Neural progenitor cell (in vitro differentiated cells): Measurements from ENCODE around the gene BPIFB2. TPM values are rescaled to one million over a fixed set of nuclear protein-coding genes. Genes with fewer than 3 reads are reported as not detected.

Source experiments
- DNase-seq: peaks from one replicate; pipeline ENCODE4 v3.0.0-alpha.2; 2016; ENCODE audit warnings: low spot score
- H2AFZ ChIP-seq: fragments of 200-600 bp; sonication (generic); replicated peaks from 2 replicates; pipeline ENCODE4 v1.6.1; 2016; ENCODE audit warnings: antibody characterized with exemption
- H3F3A ChIP-seq: fragments of 200-600 bp; sonication (generic); 2 replicates; pipeline ENCODE4 v1.6.1; 2016; ENCODE audit warnings: antibody characterized with exemption, low read depth
- H3K27ac ChIP-seq: fragments of 200-600 bp; sonication (generic); 2 replicates; pipeline ENCODE4 v1.5.1; 2016; ENCODE audit warnings: mild to moderate bottlenecking
- H3K27me3 ChIP-seq: fragments of 200-600 bp; sonication (generic); 2 replicates; pipeline ENCODE4 v1.6.1; 2016; ENCODE audit warnings: mild to moderate bottlenecking, moderate library complexity
- H3K36me3 ChIP-seq: fragments of 200-600 bp; sonication (generic); 2 replicates; pipeline ENCODE4 v1.5.1; 2016
- H3K4me1 ChIP-seq: fragments of 200-600 bp; sonication (generic); 2 replicates; pipeline ENCODE4 v1.6.1; 2016; ENCODE audit warnings: mixed run types
- H3K4me2 ChIP-seq: fragments of 200-600 bp; sonication (generic); 2 replicates; pipeline ENCODE4 v1.6.1; 2016
- H3K4me3 ChIP-seq: fragments of 200-600 bp; sonication (generic); 2 replicates; pipeline ENCODE4 v1.5.1; 2016
- H3K79me2 ChIP-seq: fragments of 200-600 bp; sonication (generic); 2 replicates; pipeline ENCODE4 v1.6.1; 2016; ENCODE audit warnings: low read depth
- H3K9ac ChIP-seq: fragments of 200-600 bp; sonication (generic); 2 replicates; pipeline ENCODE4 v1.6.1; 2016
- H3K9me3 ChIP-seq: fragments of 200-600 bp; sonication (generic); 2 replicates; pipeline ENCODE4 v1.5.1; 2016; ENCODE audit warnings: low read depth
- H4K20me1 ChIP-seq: fragments of 200-600 bp; sonication (generic); 2 replicates; pipeline ENCODE4 v1.6.1; 2016; ENCODE audit warnings: low read depth
- H3K27ac Mint-ChIP-seq: 3 replicates; pipeline ENCODE4 v1.8.0; 2021; ENCODE audit warnings: mixed read lengths
- H3K27me3 Mint-ChIP-seq: 2 replicates; pipeline ENCODE4 v1.8.0; 2022; ENCODE audit warnings: low read depth, mild to moderate bottlenecking, inconsistent platforms, moderate library complexity, mixed read lengths; ENCODE audit not compliant: insufficient read depth
- H3K36me3 Mint-ChIP-seq: 3 replicates; pipeline ENCODE4 v1.8.0; 2021; ENCODE audit warnings: mixed read lengths
- H3K4me1 Mint-ChIP-seq: 3 replicates; pipeline ENCODE4 v1.8.0; 2021; ENCODE audit warnings: mixed read lengths
- H3K4me3 Mint-ChIP-seq: 3 replicates; pipeline ENCODE4 v1.8.0; 2021; ENCODE audit warnings: mild to moderate bottlenecking, moderate library complexity, mixed read lengths
- H3K9me3 Mint-ChIP-seq: 3 replicates; pipeline ENCODE4 v1.8.0; 2020; ENCODE audit warnings: mixed read lengths
- EZH2 ChIP-seq: fragments of 200-600 bp; sonication (generic); IDR thresholded peaks from 2 replicates; pipeline ENCODE4 v1.6.1; 2017; ENCODE audit warnings: antibody characterized with exemption, mild to moderate bottlenecking, moderate library complexity
- EZH2phosphoT487 ChIP-seq: fragments of 200-600 bp; sonication (generic); IDR thresholded peaks from 2 replicates; pipeline ENCODE4 v1.6.1; 2017; ENCODE audit warnings: antibody characterized with exemption
- total RNA-seq: library from RNA; depleted of rRNA; stranded (reverse); fragments of >200 nt; gene quantifications from 2 replicates; pipeline ENCODE4 v1.2.3, GENCODE V29; 2015; ENCODE audit warnings: low replicate concordance
- TF ChIP-seq, protein P1 (sequence below): fragments of 200-600 bp; sonication (generic); IDR thresholded peaks from 2 replicates; pipeline ENCODE4 v1.5.1; 2017; ENCODE audit warnings: antibody characterized with exemption, mild to moderate bottlenecking

The BPIFB2 gene
- total RNA-seq, 1 donor from 2014 or later = not detected

DNA sequence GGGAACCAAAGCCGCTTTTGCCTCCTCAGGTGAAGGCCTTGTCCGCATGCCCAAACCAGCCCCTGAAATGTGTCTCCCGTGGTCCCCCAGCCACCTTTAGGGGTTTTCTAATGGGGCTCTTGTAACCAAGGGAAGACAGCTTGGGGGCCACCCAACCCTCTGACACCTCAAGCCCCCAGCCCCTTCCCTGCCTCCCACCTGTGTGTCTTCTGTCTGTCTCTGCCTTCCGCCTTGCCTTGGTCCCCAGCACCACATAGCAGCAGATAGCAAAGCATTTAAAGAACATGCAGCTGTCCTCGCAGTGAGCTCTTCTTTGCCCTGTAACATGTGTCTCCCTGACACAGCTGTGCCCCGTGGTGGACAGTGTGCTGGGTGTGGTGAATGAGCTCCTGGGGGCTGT lies 55.8 kb downstream of the BPIFB2 start:
- Histone ChIP-seq H3K36me3 (no peaks in the 10 kb centered on the region), H3K9ac (no peak overlapping the region), H3F3A (no peaks in the 10 kb centered on the region), H3K9me3 (no peaks in the 10 kb centered on the region), H3K4me1 (peaks cover 16% of the 10 kb centered on the region), H3K79me2 (no peaks in the 10 kb centered on the region), H3K4me3 (no peak overlapping the region), H4K20me1 (no peaks in the 10 kb centered on the region), H3K27me3 (no peaks in the 10 kb centered on the region), H2AFZ (no peak overlapping the region), H3K4me2 (no peak overlapping the region), H3K27ac (no peak overlapping the region)
- peaks cover 17% of the 10 kb centered on the region for H3K4me1 Mint-ChIP-seq
- H3K27ac Mint-ChIP-seq = no peak overlapping the region
- H3K36me3 Mint-ChIP-seq = no peaks in the 10 kb centered on the region
- TF ChIP-seq, protein P1, sequence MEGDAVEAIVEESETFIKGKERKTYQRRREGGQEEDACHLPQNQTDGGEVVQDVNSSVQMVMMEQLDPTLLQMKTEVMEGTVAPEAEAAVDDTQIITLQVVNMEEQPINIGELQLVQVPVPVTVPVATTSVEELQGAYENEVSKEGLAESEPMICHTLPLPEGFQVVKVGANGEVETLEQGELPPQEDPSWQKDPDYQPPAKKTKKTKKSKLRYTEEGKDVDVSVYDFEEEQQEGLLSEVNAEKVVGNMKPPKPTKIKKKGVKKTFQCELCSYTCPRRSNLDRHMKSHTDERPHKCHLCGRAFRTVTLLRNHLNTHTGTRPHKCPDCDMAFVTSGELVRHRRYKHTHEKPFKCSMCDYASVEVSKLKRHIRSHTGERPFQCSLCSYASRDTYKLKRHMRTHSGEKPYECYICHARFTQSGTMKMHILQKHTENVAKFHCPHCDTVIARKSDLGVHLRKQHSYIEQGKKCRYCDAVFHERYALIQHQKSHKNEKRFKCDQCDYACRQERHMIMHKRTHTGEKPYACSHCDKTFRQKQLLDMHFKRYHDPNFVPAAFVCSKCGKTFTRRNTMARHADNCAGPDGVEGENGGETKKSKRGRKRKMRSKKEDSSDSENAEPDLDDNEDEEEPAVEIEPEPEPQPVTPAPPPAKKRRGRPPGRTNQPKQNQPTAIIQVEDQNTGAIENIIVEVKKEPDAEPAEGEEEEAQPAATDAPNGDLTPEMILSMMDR = no peak
- TF ChIP-seq EZH2phosphoT487 = no peak
- TF ChIP-seq EZH2 = no peak
- no peaks in the 10 kb centered on the region for H3K9me3 Mint-ChIP-seq
- no peak overlapping the region for H3K4me3 Mint-ChIP-seq
- no peak for DNase-seq
- H3K27me3 Mint-ChIP-seq = peaks cover 11% of the 10 kb centered on the region

DNA sequence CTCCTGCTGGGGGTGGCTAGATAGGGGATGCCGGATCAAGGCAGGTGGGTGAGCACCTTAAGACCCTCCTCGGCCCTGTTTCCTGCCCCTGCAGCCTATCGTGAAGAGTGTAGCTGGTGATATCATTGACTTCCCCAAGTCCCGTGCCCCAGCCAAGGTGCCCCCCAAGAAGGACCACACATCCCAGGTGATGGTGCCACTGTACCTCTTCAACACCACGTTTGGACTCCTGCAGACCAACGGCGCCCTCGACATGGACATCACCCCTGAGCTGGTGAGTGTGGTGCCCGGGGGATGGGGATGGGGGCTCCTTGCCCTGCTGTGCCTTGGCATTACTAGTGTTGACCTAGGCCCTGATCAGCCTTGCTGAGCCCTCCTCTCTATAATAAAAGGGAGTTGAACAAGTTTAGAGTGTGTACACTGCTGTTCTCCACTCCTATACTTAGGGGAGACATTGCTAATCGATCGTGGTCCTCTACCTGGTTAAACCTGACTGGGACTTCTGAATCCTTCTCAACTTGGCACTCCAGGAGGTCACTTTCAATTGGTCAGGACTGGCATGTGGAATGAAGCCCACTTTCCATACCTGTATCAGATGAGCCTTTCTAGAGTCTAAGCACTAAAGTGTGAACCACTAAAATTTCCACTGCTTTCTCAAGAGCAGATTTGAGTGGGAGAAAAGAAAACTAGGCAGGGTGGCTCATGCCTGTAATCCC lies 57.2 kb downstream of the BPIFB2 start:
- Histone ChIP-seq H4K20me1 (no peaks in the 10 kb centered on the region), H3K79me2 (no peaks in the 10 kb centered on the region), H3K27ac (no peak overlapping the region), H2AFZ (no peak overlapping the region), H3F3A (no peaks in the 10 kb centered on the region), H3K9me3 (no peaks in the 10 kb centered on the region), H3K4me2 (no peak overlapping the region), H3K9ac (no peak overlapping the region), H3K27me3 (no peaks in the 10 kb centered on the region), H3K36me3 (no peaks in the 10 kb centered on the region), H3K4me3 (no peak overlapping the region), H3K4me1 (peaks cover 16% of the 10 kb centered on the region)
- TF ChIP-seq EZH2phosphoT487 (no peak), EZH2 (no peak)
- TF ChIP-seq, protein P1 = no peak
- Mint-ChIP-seq H3K4me1 (peaks cover 17% of the 10 kb centered on the region), H3K27me3 (peaks cover 11% of the 10 kb centered on the region), H3K27ac (no peak overlapping the region), H3K36me3 (no peaks in the 10 kb centered on the region), H3K4me3 (no peak overlapping the region), H3K9me3 (no peaks in the 10 kb centered on the region)
- no peak for DNase-seq

DNA sequence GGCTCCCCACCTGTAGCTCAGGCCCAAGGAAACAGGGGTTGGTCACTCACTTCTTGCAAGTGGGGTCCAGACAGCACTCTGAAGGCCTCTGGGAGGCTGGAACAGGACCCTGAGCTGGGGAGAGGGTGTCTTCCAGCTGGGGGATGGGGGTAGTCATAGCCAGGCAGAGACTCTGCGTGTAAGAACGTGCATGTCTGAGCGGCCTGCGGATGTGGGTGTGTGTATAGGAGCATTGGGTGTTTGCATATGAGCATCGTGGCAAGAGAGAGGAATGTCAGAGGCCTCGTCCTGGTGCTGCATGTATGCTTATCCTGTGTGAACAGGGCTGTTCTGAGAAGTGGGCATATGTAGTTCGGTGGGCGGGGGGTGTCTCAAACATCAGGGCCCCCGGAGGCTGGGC lies 58.3 kb downstream of the BPIFB2 start:
- H2AFZ ChIP-seq = no peak overlapping the region
- H3K9me3 Mint-ChIP-seq = no peaks in the 10 kb centered on the region
- no peak for DNase-seq
- no peaks in the 10 kb centered on the region for H3K36me3 ChIP-seq
- H3K4me1 Mint-ChIP-seq = peaks cover 17% of the 10 kb centered on the region
- no peaks in the 10 kb centered on the region for H3K79me2 ChIP-seq
- H3K4me3 Mint-ChIP-seq = no peak overlapping the region
- H3K27ac ChIP-seq = no peak overlapping the region
- H3K4me1 ChIP-seq = peaks cover 16% of the 10 kb centered on the region
- no peaks in the 10 kb centered on the region for H3K9me3 ChIP-seq
- no peak overlapping the region for H3K27ac Mint-ChIP-seq
- TF ChIP-seq EZH2phosphoT487 (no peak), EZH2 (no peak)
- TF ChIP-seq, protein P1 = no peak
- H3F3A ChIP-seq = no peaks in the 10 kb centered on the region
- no peak overlapping the region for H3K9ac ChIP-seq
- no peak overlapping the region for H3K4me2 ChIP-seq
- no peak overlapping the region for H3K4me3 ChIP-seq
- no peaks in the 10 kb centered on the region for H4K20me1 ChIP-seq
- no peaks in the 10 kb centered on the region for H3K36me3 Mint-ChIP-seq
- H3K27me3 ChIP-seq = no peaks in the 10 kb centered on the region
- peaks cover 7% of the 10 kb centered on the region for H3K27me3 Mint-ChIP-seq
